Stimulated activated CD8-positive, alpha-beta memory T cell treated with anti-CD3 and anti-CD28 coated beads, Interleukin-15, amount 100 ng/mL, for 24 hours (primary cell): ENCODE results near the gene H1-8.

Experiments
- DNase-seq: peaks from one replicate; pipeline ENCODE4 v3.0.0-alpha.2; 2020; ENCODE audit warnings: low read depth

The H1-8 gene

GRCh38 chr3:129556890-129557547 lies 14.0 kb downstream of the H1-8 start:
- DNase-seq, result no peak

DNA sequence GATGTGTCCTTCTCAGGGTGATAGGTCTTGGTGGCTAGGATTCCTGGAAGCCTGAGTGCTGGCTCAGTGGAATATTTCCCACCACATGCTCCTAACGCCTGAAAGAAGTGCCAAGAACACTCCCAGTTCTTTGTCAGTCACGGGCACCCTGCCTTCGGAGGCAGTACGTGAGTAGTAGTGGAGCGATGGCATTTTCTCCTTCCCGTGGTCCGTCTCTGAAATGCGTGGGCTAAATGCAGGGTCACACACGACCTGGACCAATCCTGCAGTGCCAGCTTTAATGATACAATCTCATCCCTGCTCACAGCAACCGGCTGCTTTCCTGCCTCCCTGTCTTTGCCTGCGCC lies 14.5 kb downstream of the H1-8 start:
- no peak for DNase-seq

- DNase-seq, result no peak
Observed at GRCh38 chr3:129558081-129558771, 15.3 kb downstream of the H1-8 start.

- DNase-seq, result no peak
Observed at GRCh38 chr3:129558772-129559564, 16.0 kb downstream of the H1-8 start.

- DNase-seq, result no peak
Observed at GRCh38 chr3:129559565-129560079, 16.6 kb downstream of the H1-8 start.

DNA sequence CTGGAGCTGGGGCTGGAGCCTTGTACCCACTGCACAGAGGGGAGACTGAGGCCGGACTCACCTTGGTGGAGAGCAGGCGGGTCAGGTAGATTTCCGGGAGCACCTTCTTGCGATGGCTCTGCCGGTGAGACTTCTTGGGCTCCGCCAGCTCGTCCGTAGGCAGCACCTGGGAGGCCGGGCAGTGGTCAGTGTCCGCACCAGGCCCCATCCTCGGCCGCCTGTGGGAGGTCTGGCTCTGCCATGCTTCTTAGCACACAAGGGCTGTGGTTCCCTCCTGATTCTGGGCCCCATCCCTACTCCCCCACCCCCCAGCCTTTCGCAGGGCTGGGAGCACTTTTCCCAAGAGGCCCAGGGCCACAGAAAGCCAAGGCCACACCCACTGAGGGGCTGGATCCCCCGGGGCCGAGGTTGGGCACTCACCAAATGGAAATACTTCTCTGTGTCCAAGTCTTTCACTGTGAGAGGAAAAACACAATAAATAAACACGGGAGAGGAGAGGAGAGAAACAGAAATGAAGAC lies 17.4 kb downstream of the H1-8 start:
- DNase-seq, result no peak

DNA sequence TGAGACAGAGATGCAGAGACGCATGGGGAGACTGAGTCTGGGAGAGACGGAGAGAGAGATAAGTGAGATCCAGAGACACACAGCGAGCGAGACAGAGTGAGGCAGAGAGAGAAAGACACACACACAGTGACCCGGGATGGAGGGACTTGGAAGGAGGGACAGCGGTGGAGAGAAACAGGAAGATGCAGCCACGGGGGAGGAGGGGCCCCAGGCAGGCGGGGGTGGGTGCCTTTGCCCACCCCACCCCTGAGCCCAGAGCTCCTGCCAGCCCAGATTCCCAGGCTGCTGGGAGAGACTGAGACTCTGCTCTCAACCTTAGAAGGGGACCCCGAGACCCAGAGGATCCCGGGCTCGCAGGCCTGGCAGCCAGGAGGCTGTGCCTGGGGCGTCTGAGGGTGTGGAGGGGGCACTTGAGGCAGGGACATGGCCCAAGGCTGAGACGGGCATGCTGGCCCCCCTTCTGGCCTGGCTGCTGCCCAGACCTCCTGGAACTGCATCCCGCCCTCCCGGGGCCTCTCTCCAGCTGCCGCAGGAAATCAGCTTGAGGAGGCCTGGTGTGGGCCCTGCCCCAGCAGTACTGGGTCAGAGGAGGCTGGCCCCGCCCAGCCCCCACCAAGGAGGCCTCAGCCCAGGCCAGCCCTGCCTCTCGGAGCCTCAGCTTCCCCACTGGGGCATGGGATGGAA lies 18.1 kb downstream of the H1-8 start:
- DNase-seq, result no peak

GRCh38 chr3:129561619-129562248 lies 18.8 kb downstream of the H1-8 start:
- DNase-seq, result no peak

DNA sequence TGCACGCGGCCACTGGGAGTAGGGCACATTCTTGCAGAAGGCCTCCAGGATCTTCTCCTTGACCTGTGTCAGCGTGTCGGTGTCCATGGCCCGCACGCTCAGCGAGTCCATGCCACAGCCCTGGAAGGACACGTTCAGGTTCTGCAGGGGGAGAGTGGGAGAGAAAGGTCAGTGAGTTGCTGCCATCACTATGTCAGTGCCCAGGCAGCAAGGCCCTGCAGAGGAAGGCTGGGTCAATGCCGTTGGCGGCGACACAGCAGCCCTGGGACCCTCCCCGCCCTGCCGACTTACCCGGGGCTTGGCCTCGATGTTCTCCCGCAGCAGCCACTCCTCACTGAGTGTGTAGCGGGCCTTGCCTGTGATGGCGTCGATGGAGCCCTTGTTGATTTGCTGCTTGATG lies 19.8 kb downstream of the H1-8 start:
- DNase-seq, result no peak

GRCh38 chr3:129563332-129563731 lies 20.4 kb downstream of the H1-8 start:
- no peak for DNase-seq

DNA sequence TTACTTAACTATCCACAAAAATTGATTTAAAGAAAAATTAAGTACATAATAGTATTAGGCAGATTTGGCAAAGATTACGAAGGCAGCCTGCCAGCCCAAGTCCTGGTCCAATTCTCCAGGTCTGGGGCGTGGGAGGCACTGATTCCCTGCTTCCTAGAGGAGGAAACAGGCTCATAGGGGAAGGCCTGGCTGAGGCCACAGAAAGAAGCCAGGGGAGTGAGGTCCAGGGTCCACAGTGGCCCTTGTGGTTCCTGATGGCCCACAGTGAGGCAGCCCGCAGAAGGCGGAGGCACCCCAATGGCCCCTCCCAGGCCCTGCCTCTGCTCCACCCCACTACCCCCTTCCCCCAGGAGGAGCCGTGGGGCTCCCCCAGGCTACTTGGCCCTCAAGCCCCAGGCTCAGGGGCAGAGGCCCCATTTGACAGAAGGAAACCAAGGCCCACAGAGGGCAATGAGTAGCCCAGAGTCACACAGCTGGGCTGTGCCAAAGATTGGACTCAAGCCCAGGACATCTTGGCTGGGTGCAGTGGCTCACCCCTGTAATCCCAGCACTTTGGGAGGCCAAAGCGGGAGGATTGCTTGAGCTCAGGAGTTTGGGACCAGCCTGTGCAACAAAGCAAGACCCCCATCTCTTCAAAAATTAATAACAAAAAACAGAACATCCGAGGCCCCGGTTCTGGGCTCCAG lies 21.0 kb downstream of the H1-8 start:
- no peak for DNase-seq

DNA sequence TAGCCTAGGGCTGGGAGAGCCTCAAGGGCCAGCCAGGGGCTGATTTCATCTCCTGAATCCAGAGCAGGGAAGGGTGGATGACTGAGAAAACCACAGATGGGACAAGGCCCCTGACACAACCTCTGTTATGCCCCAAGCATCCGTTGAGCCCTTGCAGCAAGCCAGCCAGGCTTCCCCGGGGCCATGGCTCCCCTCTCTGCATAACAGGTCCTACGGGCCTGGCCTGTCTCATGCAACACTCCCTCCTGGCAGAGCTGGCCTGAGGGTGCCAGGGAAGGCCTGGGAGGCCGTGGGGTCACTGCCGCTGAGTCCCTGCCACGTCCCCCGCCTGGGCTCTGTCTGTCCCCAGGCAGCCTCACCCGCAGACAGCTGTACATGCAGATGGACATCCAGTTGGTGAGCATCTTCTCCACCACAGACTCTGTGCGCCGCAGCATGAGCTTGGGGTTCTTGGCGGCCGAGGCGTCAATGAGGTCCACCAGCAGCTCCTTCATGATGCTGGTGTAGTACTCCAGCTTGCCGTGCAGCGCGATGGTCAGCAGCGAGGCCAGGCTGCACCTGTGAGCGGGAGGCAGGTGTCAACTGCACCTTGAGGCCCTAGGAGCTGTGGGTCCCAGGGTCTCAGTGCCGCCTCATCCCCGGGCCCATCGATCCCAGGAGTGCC lies 22.1 kb downstream of the H1-8 start:
- DNase-seq, result no peak

DNA sequence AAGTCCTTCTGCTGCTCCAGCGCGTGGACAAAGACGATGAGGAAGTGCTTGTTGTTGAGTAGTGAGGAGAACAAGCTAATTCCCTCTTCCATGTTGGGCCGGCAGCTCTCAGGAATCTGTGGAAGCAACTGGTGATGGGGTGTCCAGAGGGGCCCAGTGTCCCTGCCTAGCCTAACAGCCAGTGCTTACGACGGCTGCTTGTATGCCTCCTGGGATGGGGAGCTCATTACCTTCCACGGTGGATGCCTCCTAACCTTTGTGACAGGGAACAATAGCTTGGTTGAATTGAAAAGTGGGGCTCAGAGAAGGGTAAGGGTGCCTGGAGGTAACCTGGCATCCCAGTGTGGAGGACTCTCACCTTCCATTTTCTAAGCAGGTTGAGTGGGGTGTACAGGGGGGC lies 22.9 kb downstream of the H1-8 start:
- no peak for DNase-seq

- no peak for DNase-seq
Observed at GRCh38 chr3:129567176-129567705, 24.3 kb downstream of the H1-8 start.

GRCh38 chr3:129567939-129568338 lies 25.0 kb downstream of the H1-8 start:
- no peak for DNase-seq

- no peak for DNase-seq
Observed at GRCh38 chr3:129569856-129570255, 26.9 kb downstream of the H1-8 start.

DNA sequence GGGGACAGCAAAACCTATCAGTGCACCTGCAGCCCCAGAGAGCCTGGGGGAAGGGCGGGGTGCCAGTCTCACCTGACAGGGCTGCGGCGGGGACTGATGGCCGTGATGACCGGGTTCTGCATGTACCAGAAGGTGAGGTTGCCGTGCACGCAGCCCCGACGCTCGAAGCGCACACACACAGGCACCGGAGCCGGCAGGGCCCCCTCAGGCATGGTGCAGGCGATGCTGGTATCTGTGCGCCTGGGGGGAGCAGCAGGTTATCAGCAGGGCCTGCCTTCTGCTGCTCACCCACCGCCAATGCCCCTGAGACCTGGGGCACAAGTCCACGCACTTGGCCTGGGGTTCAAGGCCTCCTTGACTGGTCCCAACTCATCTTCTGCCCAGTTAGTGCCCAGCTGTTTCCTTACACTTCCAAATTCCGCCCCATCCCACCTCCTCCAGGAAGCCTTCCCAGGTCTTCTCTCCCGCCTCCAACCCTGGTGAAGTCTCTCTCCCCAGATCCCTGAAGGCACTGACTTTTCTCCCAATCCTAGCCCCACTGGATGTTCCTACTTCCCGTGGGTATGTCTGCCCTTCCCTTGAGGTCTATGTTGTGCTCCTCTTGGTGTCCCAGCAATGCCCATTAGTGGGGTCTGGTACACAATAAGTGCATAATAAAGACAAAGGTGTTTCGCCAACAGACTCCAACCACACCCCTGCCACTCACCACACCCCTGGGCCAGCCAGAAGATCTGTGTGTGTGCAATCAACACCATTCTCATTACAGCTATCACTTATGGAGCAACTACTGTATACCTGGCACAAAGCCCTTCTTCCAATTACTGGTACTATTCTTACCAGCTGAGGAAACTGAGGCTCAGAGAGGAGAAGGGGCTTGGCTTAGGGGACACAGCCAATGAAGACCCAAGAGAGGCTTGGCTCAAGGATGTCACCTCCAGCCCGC lies 28.9 kb downstream of the H1-8 start:
- no peak for DNase-seq

DNA sequence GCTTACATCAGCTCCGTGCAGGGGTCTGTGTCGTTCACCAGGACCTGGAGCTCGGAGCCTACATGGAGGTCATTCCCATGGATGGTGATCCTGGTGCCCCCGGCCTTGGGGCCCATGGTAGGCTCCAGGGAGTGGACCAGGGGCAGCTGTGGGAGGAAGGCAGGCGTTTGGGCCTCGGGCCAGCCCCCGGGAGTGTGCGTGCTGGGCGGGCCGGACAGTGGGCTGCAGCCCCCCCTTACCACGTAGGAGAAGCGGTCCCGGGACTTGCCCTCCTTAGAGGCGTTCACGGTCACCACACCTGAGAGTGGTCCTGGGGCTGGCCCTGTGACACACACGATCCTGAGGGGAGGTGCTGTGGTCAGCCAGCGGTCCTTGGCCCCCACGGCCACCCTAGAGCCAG lies 29.6 kb downstream of the H1-8 start:
- DNase-seq, result no peak

GRCh38 chr3:129573493-129573892 lies 30.5 kb downstream of the H1-8 start:
- no peak for DNase-seq
